Measurements from ENCODE around the gene BEGAIN.

BEGAIN gene

GRCh38 chr14:100540141-100540925 is 46.9 kb downstream of the BEGAIN start:
- H3K9me3 Mint-ChIP-seq = no peaks in the 10 kb centered on the region
- no peaks in the 10 kb centered on the region for H3K27me3 Mint-ChIP-seq
- no peaks in the 10 kb centered on the region for H3K36me3 Mint-ChIP-seq
- ATAC-seq = no peak
- no peak overlapping the region for H3K27ac Mint-ChIP-seq
- H3K4me3 Mint-ChIP-seq = no peak overlapping the region
- no peaks in the 10 kb centered on the region for H3K4me1 Mint-ChIP-seq

DNA sequence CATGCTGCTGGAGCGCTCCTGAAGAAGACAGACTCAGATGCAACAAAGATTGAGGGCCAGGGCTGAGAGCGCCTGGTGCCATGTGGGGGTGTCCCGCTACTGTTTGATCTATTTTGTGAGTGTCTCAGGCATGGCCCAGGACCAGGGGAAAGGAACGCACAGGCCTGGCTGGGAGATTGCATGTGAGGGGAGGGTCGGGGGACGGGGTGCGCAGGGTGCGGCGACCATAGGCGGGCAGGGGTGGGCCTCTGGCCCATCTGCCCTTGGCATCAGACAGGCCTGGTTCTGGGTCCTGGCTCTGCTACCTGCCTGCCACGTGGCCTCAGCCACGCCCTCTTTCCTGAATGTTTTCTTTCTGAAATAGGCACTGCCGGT is 47.5 kb downstream of the BEGAIN start:
- Mint-ChIP-seq H3K9me3 (no peaks in the 10 kb centered on the region), H3K4me1 (no peaks in the 10 kb centered on the region), H3K4me3 (no peak overlapping the region), H3K27ac (no peak overlapping the region), H3K27me3 (no peaks in the 10 kb centered on the region), H3K36me3 (no peaks in the 10 kb centered on the region)
- ATAC-seq = no peak

DNA sequence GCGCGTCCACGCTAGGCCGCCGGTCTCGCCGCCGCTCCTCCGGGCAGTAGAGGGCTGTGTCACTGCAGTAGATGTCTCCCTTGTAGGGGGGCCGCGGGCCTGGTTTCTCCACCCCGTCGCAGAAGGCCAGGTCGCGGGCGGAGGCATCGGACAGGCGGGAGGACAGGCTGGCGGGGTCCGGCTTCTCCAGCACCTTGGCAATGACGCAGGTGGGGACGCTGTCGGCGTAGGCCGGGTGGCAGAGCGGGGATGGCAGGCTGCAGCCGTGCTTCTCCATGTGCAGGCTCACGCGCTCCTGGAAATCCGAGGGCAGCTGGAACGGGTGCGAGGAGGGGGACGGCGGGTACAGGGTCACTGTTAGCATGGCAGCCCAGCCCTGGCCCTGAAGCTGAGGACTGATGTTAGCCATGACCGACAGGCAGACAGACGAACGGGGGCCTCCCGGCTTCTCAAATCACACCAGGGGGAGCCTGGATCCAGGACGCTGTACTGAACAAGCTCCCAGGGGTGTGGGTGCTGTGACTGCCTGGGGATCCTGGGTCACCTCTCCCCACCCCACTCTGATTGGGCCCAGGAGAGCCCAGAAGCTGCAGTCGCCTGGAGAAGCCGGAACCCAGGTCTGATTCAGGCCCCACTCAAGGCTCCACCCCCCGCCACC is 48.1 kb downstream of the BEGAIN start:
- Mint-ChIP-seq H3K4me3 (no peak overlapping the region), H3K4me1 (no peaks in the 10 kb centered on the region), H3K27me3 (no peaks in the 10 kb centered on the region), H3K27ac (no peak overlapping the region), H3K9me3 (no peaks in the 10 kb centered on the region), H3K36me3 (no peaks in the 10 kb centered on the region)
- no peak for ATAC-seq

DNA sequence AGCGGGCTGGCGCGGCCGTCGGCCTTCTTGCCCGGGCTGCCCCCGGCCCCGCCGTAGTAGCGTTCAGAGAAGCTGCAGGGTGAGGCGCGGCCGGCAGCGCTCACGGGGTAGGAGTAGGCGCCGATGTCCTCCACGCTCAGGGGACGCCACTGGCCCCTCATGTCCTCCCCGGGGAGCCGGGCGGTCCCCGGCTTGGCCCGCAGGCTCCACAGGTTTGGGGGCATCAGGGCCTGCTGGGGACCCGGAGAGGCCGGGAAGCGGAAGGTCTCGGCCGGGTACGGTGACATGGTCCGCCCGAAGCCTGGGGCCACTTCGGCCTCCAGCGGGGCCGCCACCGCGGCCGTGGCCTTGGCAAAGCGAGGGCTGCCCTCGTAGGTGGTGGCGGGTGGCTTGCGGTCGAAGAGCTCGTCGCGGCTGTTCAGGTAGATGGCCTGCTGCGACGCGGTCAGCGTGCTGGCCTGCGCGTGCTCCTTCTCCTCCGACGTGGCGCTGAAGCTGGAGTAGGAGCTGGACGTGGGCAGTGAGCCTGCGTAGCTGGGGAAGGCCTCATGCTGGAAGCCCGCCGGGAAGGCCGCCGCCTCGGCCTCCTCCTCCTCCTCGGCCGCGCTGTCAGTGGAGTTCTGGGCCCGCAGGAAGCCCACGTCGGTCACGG is 48.7 kb downstream of the BEGAIN start:
- Mint-ChIP-seq H3K27me3 (no peaks in the 10 kb centered on the region), H3K4me1 (no peaks in the 10 kb centered on the region), H3K9me3 (no peaks in the 10 kb centered on the region), H3K4me3 (no peak overlapping the region), H3K27ac (no peak overlapping the region), H3K36me3 (no peaks in the 10 kb centered on the region)
- ATAC-seq = peak; percentile 4

- Mint-ChIP-seq H3K9me3 (no peaks in the 10 kb centered on the region), H3K4me1 (no peaks in the 10 kb centered on the region), H3K36me3 (no peaks in the 10 kb centered on the region), H3K4me3 (no peak overlapping the region), H3K27me3 (no peaks in the 10 kb centered on the region), H3K27ac (no peak overlapping the region)
- no peak for ATAC-seq
Measured at GRCh38 chr14:100537446-100538350, 49.5 kb downstream of the BEGAIN start.

- Mint-ChIP-seq H3K27me3 (no peaks in the 10 kb centered on the region), H3K4me3 (no peak overlapping the region), H3K9me3 (no peaks in the 10 kb centered on the region), H3K27ac (no peak overlapping the region), H3K4me1 (no peaks in the 10 kb centered on the region), H3K36me3 (no peaks in the 10 kb centered on the region)
- ATAC-seq = no peak
Measured at GRCh38 chr14:100536721-100537445, 50.3 kb downstream of the BEGAIN start.

- no peaks in the 10 kb centered on the region for H3K9me3 Mint-ChIP-seq
- no peak overlapping the region for H3K27ac Mint-ChIP-seq
- ATAC-seq = no peak
- no peaks in the 10 kb centered on the region for H3K36me3 Mint-ChIP-seq
- no peaks in the 10 kb centered on the region for H3K27me3 Mint-ChIP-seq
- H3K4me3 Mint-ChIP-seq = no peak overlapping the region
- H3K4me1 Mint-ChIP-seq = no peaks in the 10 kb centered on the region
Measured at GRCh38 chr14:100536121-100536510, 51.1 kb downstream of the BEGAIN start.

DNA sequence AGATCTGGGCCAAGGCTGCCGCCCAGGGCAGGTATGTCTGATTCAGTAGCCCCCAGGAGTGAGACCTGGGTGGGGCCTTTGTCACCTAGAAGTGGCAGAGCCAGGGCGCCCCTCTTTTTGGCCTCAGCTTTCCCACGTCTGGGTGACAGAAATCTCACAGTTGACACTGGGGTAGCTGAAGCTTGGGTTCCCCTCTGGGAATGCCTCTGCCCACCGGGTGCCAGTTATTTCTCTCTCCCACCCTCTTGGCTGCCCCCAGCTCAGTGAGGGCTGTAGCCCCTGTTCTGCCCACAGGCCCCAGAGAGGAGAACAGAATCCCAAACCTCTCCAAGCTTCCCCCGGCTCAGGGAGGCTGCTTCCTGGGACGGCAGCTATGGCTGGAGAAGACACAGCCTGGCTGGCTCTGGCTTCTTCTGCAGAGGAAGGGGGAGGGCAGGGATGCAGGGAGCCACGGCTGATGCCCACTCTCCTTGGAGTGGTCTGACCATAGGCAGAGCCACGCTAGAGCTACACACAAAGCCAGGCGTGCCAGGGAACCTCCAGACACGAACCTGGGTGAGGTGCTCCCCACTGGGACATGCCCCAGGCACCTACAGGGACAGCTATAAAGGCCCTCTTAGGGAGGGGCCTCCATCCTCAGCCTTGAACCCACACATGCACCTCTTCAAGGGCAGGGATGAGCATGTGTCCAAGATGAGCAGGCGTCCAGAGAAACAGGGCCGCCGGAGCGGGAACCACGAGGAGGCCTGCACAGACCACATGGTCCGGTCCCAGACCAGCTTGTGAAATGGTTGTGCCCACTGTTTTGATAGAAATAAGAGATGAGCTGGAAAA is 51.7 kb downstream of the BEGAIN start:
- ATAC-seq = no peak
- H3K36me3 Mint-ChIP-seq = no peaks in the 10 kb centered on the region
- no peak overlapping the region for H3K27ac Mint-ChIP-seq
- H3K9me3 Mint-ChIP-seq = no peaks in the 10 kb centered on the region
- H3K27me3 Mint-ChIP-seq = no peaks in the 10 kb centered on the region
- H3K4me1 Mint-ChIP-seq = no peaks in the 10 kb centered on the region
- no peak overlapping the region for H3K4me3 Mint-ChIP-seq

GRCh38 chr14:100534528-100535286 is 52.5 kb downstream of the BEGAIN start:
- Mint-ChIP-seq H3K36me3 (no peaks in the 10 kb centered on the region), H3K4me3 (no peak overlapping the region), H3K9me3 (no peaks in the 10 kb centered on the region), H3K27me3 (no peaks in the 10 kb centered on the region), H3K27ac (peak overlapping the region; percentile 48), H3K4me1 (no peaks in the 10 kb centered on the region)
- ATAC-seq = no peak

- no peaks in the 10 kb centered on the region for H3K27me3 Mint-ChIP-seq
- no peaks in the 10 kb centered on the region for H3K9me3 Mint-ChIP-seq
- no peak for ATAC-seq
- peak overlapping the region; percentile 48 for H3K27ac Mint-ChIP-seq
- no peaks in the 10 kb centered on the region for H3K36me3 Mint-ChIP-seq
- no peak overlapping the region for H3K4me3 Mint-ChIP-seq
- H3K4me1 Mint-ChIP-seq = no peaks in the 10 kb centered on the region
Measured at GRCh38 chr14:100533656-100534485, 53.3 kb downstream of the BEGAIN start.

GRCh38 chr14:100532906-100533655 is 54.1 kb downstream of the BEGAIN start:
- no peak overlapping the region for H3K4me3 Mint-ChIP-seq
- H3K36me3 Mint-ChIP-seq = no peaks in the 10 kb centered on the region
- no peaks in the 10 kb centered on the region for H3K27me3 Mint-ChIP-seq
- H3K27ac Mint-ChIP-seq = no peak overlapping the region
- no peak for ATAC-seq
- no peaks in the 10 kb centered on the region for H3K9me3 Mint-ChIP-seq
- no peaks in the 10 kb centered on the region for H3K4me1 Mint-ChIP-seq

GRCh38 chr14:100532154-100532861 is 54.9 kb downstream of the BEGAIN start:
- H3K4me3 Mint-ChIP-seq = no peak overlapping the region
- no peak for ATAC-seq
- no peak overlapping the region for H3K27ac Mint-ChIP-seq
- H3K4me1 Mint-ChIP-seq = no peaks in the 10 kb centered on the region
- no peaks in the 10 kb centered on the region for H3K27me3 Mint-ChIP-seq
- no peaks in the 10 kb centered on the region for H3K9me3 Mint-ChIP-seq
- no peaks in the 10 kb centered on the region for H3K36me3 Mint-ChIP-seq
